Measurements from ENCODE around the gene CAMSAP1.
A peak's percentile ranks its signal among the peaks of the same experiment; 100 is the strongest.
"Not testable (repeated sequence)": the region's sequence is repeated elsewhere in the genome, so short reads cannot be mapped to it uniquely, and the experiment has no call there.

CAMSAP1 gene

DNA sequence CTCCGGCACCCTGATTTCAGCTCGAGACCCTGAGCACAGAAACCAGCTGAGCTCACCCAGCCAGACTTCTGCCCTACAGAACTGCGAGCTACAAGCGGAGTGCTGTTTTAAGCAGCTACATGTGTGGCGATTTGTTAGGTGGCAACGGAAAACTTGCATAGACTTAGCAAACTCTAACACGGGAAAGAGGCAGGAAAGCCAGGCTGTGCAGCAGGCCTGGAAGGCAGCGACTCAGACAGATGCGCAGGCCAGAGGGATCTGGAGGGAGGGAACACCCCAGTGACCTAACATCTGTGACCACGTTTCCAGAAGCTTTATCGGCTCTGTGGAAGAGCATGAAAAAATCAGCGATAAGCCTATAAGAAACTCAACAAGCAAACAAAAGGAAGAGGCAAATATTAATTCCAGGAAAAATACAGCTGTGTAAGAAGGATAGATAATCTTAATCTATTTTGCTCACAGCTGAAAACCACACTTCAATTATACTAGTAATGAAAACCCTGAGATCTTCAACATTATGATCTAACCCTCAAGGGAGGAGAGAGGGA, 42.9 kb upstream of the CAMSAP1 start:
- H3K9me3 ChIP-seq (replicated peaks in 1 of 11), result no peaks in the 10 kb centered on the region
- H3K27me3 ChIP-seq, result no peaks in the 10 kb centered on the region
- H3K4me3 ChIP-seq, result no peak overlapping the region
- no peak overlapping the region for H3K27ac ChIP-seq
- H4K20me1 ChIP-seq, result peaks cover 11 to 92% (median 60%) of the 10 kb centered on the region in 11 experiments; a peak in 21 of 22 replicates
- H3K4me1 ChIP-seq, result peaks cover 5 to 21% (median 9%) of the 10 kb centered on the region in 10 experiments
- peak overlapping the region in 1 of 11 experiments; percentile 27; a peak in 1 of 22 replicates for H3K9ac ChIP-seq
- no peak overlapping the region for H3K4me2 ChIP-seq
- TF ChIP-seq Cebpa-rat (IDR thresholded peaks at IDR 0.05), result no peak
- peaks cover 90 to 100% (median 97%) of the 10 kb centered on the region in 11 experiments for H3K36me3 ChIP-seq

- peaks cover 11 to 27% (median 15%) of the 10 kb centered on the region in 10 experiments for H3K4me1 ChIP-seq
- H3K9ac ChIP-seq, result peak overlapping the region in 2 of 11 experiments; percentile 12 to 27; a peak in 2 of 22 replicates
- no peaks in the 10 kb centered on the region for H3K9me3 ChIP-seq (replicated peaks in 1 of 11)
- no peak for TF ChIP-seq Cebpa-rat (IDR thresholded peaks at IDR 0.05)
- H3K36me3 ChIP-seq, result peaks cover 88 to 99% (median 94%) of the 10 kb centered on the region in 11 experiments
- H4K20me1 ChIP-seq, result peaks cover 14 to 92% (median 63%) of the 10 kb centered on the region in 11 experiments; a peak in 21 of 22 replicates
- peak overlapping the region in 3 of 11 experiments; percentile 34 to 54 (median 44); a peak in 6 of 22 replicates for H3K4me2 ChIP-seq
- H3K4me3 ChIP-seq, result no peak overlapping the region
- no peak overlapping the region for H3K27ac ChIP-seq
- H3K27me3 ChIP-seq, result no peaks in the 10 kb centered on the region
Measured at GRCh38 chr9:135949501-135950134, 42.3 kb upstream of the CAMSAP1 start.

DNA sequence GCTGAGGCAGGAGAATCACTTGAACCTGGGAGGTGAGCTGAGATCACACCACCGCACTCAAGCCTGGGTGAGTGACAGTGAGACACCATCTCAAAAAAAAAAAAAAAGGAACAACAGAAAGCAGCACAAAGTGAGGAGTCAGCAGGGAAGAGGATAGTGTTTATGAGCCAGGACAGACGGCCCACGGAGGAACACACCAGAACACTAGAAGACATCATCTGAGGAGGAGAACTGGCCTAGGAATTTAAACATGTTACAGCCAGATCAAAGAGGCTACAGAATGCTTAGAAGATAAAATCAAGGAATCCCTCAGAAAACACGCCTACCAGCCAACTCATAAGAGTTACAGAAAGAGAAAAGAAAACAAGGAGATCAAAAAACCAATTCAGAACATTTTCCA, 41.6 kb upstream of the CAMSAP1 start:
- Histone ChIP-seq H3K27me3 (no peaks in the 10 kb centered on the region), H3K36me3 (peaks cover 82 to 99% (median 90%) of the 10 kb centered on the region in 11 experiments), H3K4me1 (peaks cover 18 to 34% (median 21%) of the 10 kb centered on the region in 10 experiments), H3K9ac (peak overlapping the region in 2 of 11 experiments; percentile 12 to 27; a peak in 2 of 22 replicates), H3K9me3 (replicated peaks in 1 of 11) (no peaks in the 10 kb centered on the region), H4K20me1 (peaks cover 18 to 92% (median 64%) of the 10 kb centered on the region in 11 experiments; a peak in 21 of 22 replicates), H3K4me3 (no peak overlapping the region), H3K27ac (no peak overlapping the region), H3K4me2 (peak overlapping the region in 3 of 11 experiments; percentile 34 to 54 (median 44); a peak in 6 of 22 replicates)
- no peak for TF ChIP-seq Cebpa-rat (IDR thresholded peaks at IDR 0.05)

DNA sequence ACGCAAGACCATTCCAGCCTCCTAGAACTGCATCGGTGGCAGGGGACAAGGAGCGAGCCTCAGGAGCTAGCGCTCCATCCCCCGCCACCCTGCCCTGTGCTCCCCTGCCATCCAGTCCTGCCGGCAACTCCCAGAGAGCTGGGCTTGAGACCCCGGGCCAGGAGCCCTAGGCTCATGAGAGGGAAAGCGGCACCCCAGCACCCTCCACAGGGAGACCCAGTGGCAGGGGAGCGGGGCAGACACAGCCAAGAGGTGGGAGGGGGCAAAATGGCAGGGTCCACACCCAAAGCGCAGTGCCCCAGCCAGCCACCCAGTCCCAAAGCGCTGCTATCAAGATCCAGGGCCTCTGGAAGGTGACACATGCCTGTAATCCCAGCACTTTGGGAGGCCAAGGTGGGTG, 41.1 kb upstream of the CAMSAP1 start:
- Histone ChIP-seq H3K9me3 (replicated peaks in 1 of 11) (no peaks in the 10 kb centered on the region), H3K27me3 (no peaks in the 10 kb centered on the region), H3K4me1 (peaks cover 20 to 34% (median 24%) of the 10 kb centered on the region in 10 experiments), H3K27ac (no peak overlapping the region), H3K4me2 (peak overlapping the region in 3 of 11 experiments; percentile 34 to 54 (median 44); a peak in 4 of 22 replicates), H3K9ac (peak overlapping the region in 2 of 11 experiments; percentile 9; a peak in 3 of 22 replicates), H3K36me3 (peaks cover 82 to 99% (median 91%) of the 10 kb centered on the region in 11 experiments), H3K4me3 (no peak overlapping the region), H4K20me1 (peaks cover 24 to 95% (median 68%) of the 10 kb centered on the region in 11 experiments; a peak in 21 of 22 replicates)
- TF ChIP-seq Cebpa-rat (IDR thresholded peaks at IDR 0.05), result no peak

DNA sequence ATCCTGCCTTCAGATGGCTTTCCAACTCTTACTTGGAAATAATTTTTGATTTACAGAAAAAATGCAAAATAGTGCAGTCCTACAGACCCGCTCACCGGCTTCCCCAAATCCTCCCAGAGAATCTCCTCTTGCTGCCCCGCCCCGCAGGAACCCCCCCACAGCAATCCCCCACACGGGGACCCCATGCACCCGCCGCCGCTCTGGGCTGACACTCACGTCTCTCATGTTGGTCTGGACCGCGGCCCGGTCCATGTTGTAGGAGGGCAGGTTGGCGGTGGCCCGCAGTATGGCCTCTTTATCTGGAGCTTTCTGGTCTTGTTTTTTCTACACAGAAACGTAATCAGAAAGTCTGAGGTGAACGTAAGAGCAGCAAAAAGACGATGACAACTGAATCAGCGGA, 40.2 kb upstream of the CAMSAP1 start:
- Histone ChIP-seq H3K36me3 (peaks cover 81 to 99% (median 90%) of the 10 kb centered on the region in 11 experiments), H4K20me1 (peaks cover 29 to 95% (median 77%) of the 10 kb centered on the region in 11 experiments; a peak in 21 of 22 replicates), H3K9ac (peak overlapping the region in 1 of 11 experiments; percentile 9; a peak in 1 of 22 replicates), H3K27me3 (no peaks in the 10 kb centered on the region), H3K4me3 (no peak overlapping the region), H3K9me3 (replicated peaks in 1 of 11) (no peaks in the 10 kb centered on the region), H3K4me1 (peaks cover 20 to 34% (median 24%) of the 10 kb centered on the region in 10 experiments), H3K4me2 (no peak overlapping the region), H3K27ac (no peak overlapping the region)
- TF ChIP-seq Cebpa-rat (IDR thresholded peaks at IDR 0.05), result no peak

- Histone ChIP-seq H3K36me3 (peaks cover 81 to 99% (median 90%) of the 10 kb centered on the region in 11 experiments), H4K20me1 (peaks cover 29 to 95% (median 79%) of the 10 kb centered on the region in 11 experiments; a peak in 21 of 22 replicates), H3K4me1 (peaks cover 20 to 34% (median 24%) of the 10 kb centered on the region in 10 experiments)
- not testable (repeated sequence) for H3K9ac ChIP-seq; H3K9me3 ChIP-seq (replicated peaks in 1 of 11); H3K4me3 ChIP-seq; H3K4me2 ChIP-seq; H3K27me3 ChIP-seq; H3K27ac ChIP-seq
- peak in 3 of 11 experiments; percentile 5 to 59 (median 21); a peak in 2 of 22 replicates for TF ChIP-seq Cebpa-rat (IDR thresholded peaks at IDR 0.05)
Measured at GRCh38 chr9:135947105-135947504, 39.8 kb upstream of the CAMSAP1 start.

DNA sequence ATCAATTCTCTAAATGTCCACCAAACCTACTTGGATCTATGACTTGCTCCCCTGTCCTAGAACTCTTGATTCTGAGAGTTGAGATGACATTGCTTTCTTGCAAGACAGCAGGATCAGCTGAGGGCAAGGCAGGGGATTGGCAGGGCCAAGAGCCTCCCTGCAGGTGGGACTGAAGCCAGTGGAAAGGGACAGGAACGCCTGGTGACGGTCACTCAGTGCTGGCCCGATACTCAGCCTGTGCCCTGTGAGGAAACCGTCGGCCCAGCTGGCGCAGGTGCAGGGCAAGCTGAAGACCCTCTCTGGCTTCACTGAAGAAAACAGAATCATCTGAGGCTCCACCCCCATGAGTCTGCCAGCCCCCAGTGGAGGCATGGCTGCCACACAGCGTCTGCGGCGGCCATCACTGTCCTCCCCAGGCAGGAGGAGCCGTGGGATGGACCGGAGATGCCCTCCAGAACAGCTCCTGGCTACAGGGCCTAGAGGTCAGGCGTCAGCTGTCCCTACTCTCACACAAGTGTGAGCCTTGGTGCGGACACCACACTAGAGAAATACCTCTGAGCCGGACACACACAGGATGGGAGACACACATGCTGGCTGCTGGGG, 39.1 kb upstream of the CAMSAP1 start:
- H3K9ac ChIP-seq, result no peak overlapping the region
- H3K27ac ChIP-seq, result no peak overlapping the region
- no peaks in the 10 kb centered on the region for H3K9me3 ChIP-seq (replicated peaks in 1 of 11)
- peaks cover 20 to 34% (median 24%) of the 10 kb centered on the region in 10 experiments for H3K4me1 ChIP-seq
- no peak for TF ChIP-seq Cebpa-rat (IDR thresholded peaks at IDR 0.05)
- H3K4me3 ChIP-seq, result no peak overlapping the region
- H3K27me3 ChIP-seq, result no peaks in the 10 kb centered on the region
- H3K4me2 ChIP-seq, result no peak overlapping the region
- H3K36me3 ChIP-seq, result peaks cover 81 to 99% (median 90%) of the 10 kb centered on the region in 11 experiments
- peaks cover 29 to 97% (median 84%) of the 10 kb centered on the region in 11 experiments; a peak in 21 of 22 replicates for H4K20me1 ChIP-seq

- peaks cover 32 to 97% (median 86%) of the 10 kb centered on the region in 11 experiments; a peak in 21 of 22 replicates for H4K20me1 ChIP-seq
- H3K4me1 ChIP-seq, result peaks cover 20 to 34% (median 24%) of the 10 kb centered on the region in 10 experiments
- H3K36me3 ChIP-seq, result peaks cover 80 to 99% (median 90%) of the 10 kb centered on the region in 11 experiments
- H3K27ac ChIP-seq, result no peak overlapping the region
- no peaks in the 10 kb centered on the region for H3K9me3 ChIP-seq (replicated peaks in 1 of 11)
- H3K9ac ChIP-seq, result peak overlapping the region in 1 of 11 experiments; percentile 12; a peak in 1 of 22 replicates
- no peak overlapping the region for H3K4me3 ChIP-seq
- H3K4me2 ChIP-seq, result peak overlapping the region in 9 of 11 experiments; percentile 65 to 91 (median 78); a peak in 10 of 22 replicates
- no peaks in the 10 kb centered on the region for H3K27me3 ChIP-seq
- TF ChIP-seq Cebpa-rat (IDR thresholded peaks at IDR 0.05), result no peak
Measured at GRCh38 chr9:135945969-135946368, 38.6 kb upstream of the CAMSAP1 start.
